Renal cortical epithelial cell (primary cell): ENCODE results near the gene AFF1. TPM values are rescaled to one million over a fixed set of nuclear protein-coding genes. Genes with fewer than 3 reads are reported as not detected.
"Not testable (repeated sequence)": the region's sequence is repeated elsewhere in the genome, so short reads cannot be mapped to it uniquely, and the experiment has no call there.

Experiments used
- DNase-seq: peaks from one replicate; pipeline ENCODE4 v3.0.0-alpha.2; 2011; ENCODE audit warnings: low read depth
- total RNA-seq: library from RNA; depleted of rRNA; stranded (reverse); fragments of >200 nt; gene quantifications from 2 replicates; pipeline ENCODE4 v1.2.3, GENCODE V29; 2014

The AFF1 gene
- total RNA-seq, 1 donor from 2014 or later = 134 TPM

GRCh38 chr4:87117051-87117731 is 182.4 kb downstream of the AFF1 start:
- peak; percentile 100 for DNase-seq

- DNase-seq = no peak
Measured at GRCh38 chr4:87117732-87118075, 182.9 kb downstream of the AFF1 start.

GRCh38 chr4:87118421-87118820 is 183.6 kb downstream of the AFF1 start:
- DNase-seq = peak; percentile 77

- peak; percentile 81 for DNase-seq
Measured at GRCh38 chr4:87118826-87119225, 184.0 kb downstream of the AFF1 start.

- no peak for DNase-seq
Measured at GRCh38 chr4:87120010-87120409, 185.2 kb downstream of the AFF1 start.

- DNase-seq = peak; percentile 87
Measured at GRCh38 chr4:87120411-87121162, 185.8 kb downstream of the AFF1 start.

- DNase-seq = peak; percentile 64
Measured at GRCh38 chr4:87121341-87122065, 186.7 kb downstream of the AFF1 start.

- DNase-seq = peak; percentile 74
Measured at GRCh38 chr4:87122252-87122651, 187.4 kb downstream of the AFF1 start.

GRCh38 chr4:87126056-87126455 is 191.2 kb downstream of the AFF1 start:
- no peak for DNase-seq

- no peak for DNase-seq
Measured at GRCh38 chr4:87128006-87128705, 193.3 kb downstream of the AFF1 start.

GRCh38 chr4:87129681-87130080 is 194.9 kb downstream of the AFF1 start:
- DNase-seq = no peak

GRCh38 chr4:87130985-87131703 is 196.3 kb downstream of the AFF1 start:
- peak; percentile 68 for DNase-seq

GRCh38 chr4:87132035-87132434 is 197.2 kb downstream of the AFF1 start:
- no peak for DNase-seq

GRCh38 chr4:87133183-87133582 is 198.4 kb downstream of the AFF1 start:
- DNase-seq = no peak

- DNase-seq = no peak
Measured at GRCh38 chr4:87134122-87134521, 199.3 kb downstream of the AFF1 start.

- peak; percentile 49 for DNase-seq
Measured at GRCh38 chr4:87141428-87141827, 206.6 kb downstream of the AFF1 start.

- peak; percentile 68 for DNase-seq
Measured at GRCh38 chr4:87144356-87144755, 209.5 kb downstream of the AFF1 start.

- not testable (repeated sequence) for DNase-seq
Measured at GRCh38 chr4:87145934-87146333, 211.1 kb downstream of the AFF1 start.

GRCh38 chr4:87147116-87147515 is 212.3 kb downstream of the AFF1 start:
- DNase-seq = no peak

GRCh38 chr4:87150498-87151261 is 215.9 kb downstream of the AFF1 start:
- peak; percentile 80 for DNase-seq

GRCh38 chr4:87151730-87152129 is 216.9 kb downstream of the AFF1 start:
- DNase-seq = no peak
